ENCODE data around the gene TOPBP1. TPM values are rescaled to one million over a fixed set of nuclear protein-coding genes. Genes with fewer than 3 reads are reported as not detected.

Gene TOPBP1
- total and polyA plus RNA-seq, 4 donors = 8.4 to 23.2 (median 17.3) TPM

DNA sequence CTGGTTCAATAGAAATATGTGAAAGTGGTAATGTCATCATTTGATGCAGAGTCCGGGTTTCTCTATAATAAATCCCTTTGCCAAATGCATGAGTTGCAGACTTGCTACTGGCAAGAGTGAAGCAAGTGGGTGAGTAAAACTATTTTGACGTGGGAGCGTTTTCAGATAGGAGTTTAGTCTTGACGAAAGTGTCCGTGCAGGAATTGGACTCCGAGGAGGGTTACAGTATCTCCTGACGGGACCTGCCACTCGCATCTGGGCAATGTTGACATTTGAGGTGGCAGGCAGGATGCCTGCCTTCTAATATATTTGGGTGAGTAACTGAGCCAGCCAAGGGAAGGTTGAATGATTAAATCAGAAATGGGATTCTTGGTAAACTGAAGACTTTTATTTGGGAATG, 72.2 kb downstream of the TOPBP1 start:
- DNase-seq = no peak
- 19 to 20% methylated on average over 8 of the region's 8 CpGs for WGBS, 2 donors
- Histone ChIP-seq H3K4me3 (ENCODE audit: low read length in 2 of 2) (no peak overlapping the region), H3K4me1 (ENCODE audit: control insufficient read depth in 1 of 2, insufficient read depth in 2 of 2, low read length in 2 of 2) (peaks cover 2% of the 10 kb centered on the region in 2 donors), H3K9me3 (ENCODE audit: control insufficient read depth, low read length) (no peaks in the 10 kb centered on the region), H3K36me3 (ENCODE audit: control insufficient read depth in 1 of 2, insufficient read depth in 2 of 2, low read length in 1 of 2) (peaks cover 5 to 6% of the 10 kb centered on the region in 2 donors), H3K27ac (ENCODE audit: low read depth in 1 of 2, low read length in 2 of 2) (no peak overlapping the region), H3K27me3 (ENCODE audit: control insufficient read depth in 1 of 2, insufficient read depth in 2 of 2, low read length in 1 of 2) (no peaks in the 10 kb centered on the region)
- no peak for ATAC-seq (ENCODE audit: low FRiP score)
- intact Hi-C loops (cut with DNase I) = no loop called here

DNA sequence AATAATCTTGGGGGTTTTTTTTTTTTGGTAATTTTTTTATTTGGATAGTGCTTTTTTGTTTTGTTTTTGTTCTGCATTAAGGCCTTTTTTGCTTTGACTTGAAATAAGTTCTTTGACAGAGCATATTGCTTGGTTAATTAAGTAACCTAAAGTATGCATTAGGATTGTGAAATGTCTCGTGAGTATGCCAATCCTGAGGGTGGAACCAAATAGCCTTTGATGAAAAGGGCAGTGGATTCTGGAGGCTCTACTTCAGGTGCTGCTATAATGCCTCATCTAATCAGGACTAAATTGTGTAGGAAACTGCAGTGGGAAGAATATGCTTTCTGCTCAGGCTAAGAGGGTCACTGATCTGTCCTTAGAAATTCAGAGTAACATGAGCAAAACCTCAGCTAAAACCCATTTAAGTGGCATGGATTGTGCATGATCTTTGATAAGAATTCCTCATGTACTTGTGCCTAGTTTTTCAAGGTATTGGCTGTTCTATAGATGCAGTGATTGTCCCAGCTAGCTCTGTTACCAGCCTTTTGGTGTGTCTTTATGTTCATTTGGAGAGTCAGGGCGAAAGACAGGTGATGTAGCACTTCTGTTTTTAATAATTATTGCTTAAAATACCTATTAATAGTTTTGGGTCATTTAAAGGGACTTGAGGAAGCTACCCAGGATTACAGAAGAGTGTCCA, 72.8 kb downstream of the TOPBP1 start:
- DNase-seq (no peak), ATAC-seq (ENCODE audit: low FRiP score) (no peak)
- no peaks in the 10 kb centered on the region for H3K27me3 ChIP-seq (ENCODE audit: control insufficient read depth in 1 of 2, insufficient read depth in 2 of 2, low read length in 1 of 2)
- intact Hi-C loops (cut with DNase I) = no loop called here
- H3K4me1 ChIP-seq (ENCODE audit: control insufficient read depth in 1 of 2, insufficient read depth in 2 of 2, low read length in 2 of 2) = peaks cover 2% of the 10 kb centered on the region in 2 donors
- WGBS, 2 donors = 56 to 72% methylated on average over 2 of the region's 2 CpGs
- H3K27ac ChIP-seq (ENCODE audit: low read depth in 1 of 2, low read length in 2 of 2) = peak overlapping the region in 1 of 2 donors; percentile 10
- no peaks in the 10 kb centered on the region for H3K9me3 ChIP-seq (ENCODE audit: control insufficient read depth, low read length)
- H3K36me3 ChIP-seq (ENCODE audit: control insufficient read depth in 1 of 2, insufficient read depth in 2 of 2, low read length in 1 of 2) = peaks cover 5 to 8% of the 10 kb centered on the region in 2 donors
- H3K4me3 ChIP-seq (ENCODE audit: low read length in 2 of 2) = no peak overlapping the region

DNA sequence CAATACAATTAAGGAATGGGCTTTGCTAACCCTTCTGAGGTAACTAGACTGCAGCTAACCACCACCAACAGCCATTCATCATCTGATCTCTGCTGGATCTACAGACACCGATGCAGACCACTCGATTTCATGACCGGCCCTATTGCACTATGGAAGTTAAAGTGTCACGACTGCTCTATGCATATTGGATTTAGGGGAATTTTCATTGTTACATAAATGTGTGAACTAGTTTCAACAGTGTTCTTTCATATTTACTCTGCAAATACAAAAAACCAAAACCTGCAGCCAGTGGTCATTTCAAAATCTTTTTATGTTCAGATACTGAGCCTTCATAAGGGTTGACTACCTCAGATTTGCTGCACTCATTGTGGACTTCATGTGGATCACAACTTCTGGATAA, 73.7 kb downstream of the TOPBP1 start:
- H3K4me3 ChIP-seq (ENCODE audit: low read length in 2 of 2) = no peak overlapping the region
- no peak overlapping the region for H3K27ac ChIP-seq (ENCODE audit: low read depth in 1 of 2, low read length in 2 of 2)
- intact Hi-C loops (cut with DNase I) = no loop called here
- peaks cover 7 to 10% of the 10 kb centered on the region in 2 donors for H3K36me3 ChIP-seq (ENCODE audit: control insufficient read depth in 1 of 2, insufficient read depth in 2 of 2, low read length in 1 of 2)
- peaks cover 2% of the 10 kb centered on the region in 2 donors for H3K4me1 ChIP-seq (ENCODE audit: control insufficient read depth in 1 of 2, insufficient read depth in 2 of 2, low read length in 2 of 2)
- H3K9me3 ChIP-seq (ENCODE audit: control insufficient read depth, low read length) = no peaks in the 10 kb centered on the region
- DNase-seq = no peak
- no peaks in the 10 kb centered on the region for H3K27me3 ChIP-seq (ENCODE audit: control insufficient read depth in 1 of 2, insufficient read depth in 2 of 2, low read length in 1 of 2)
- WGBS, 2 donors = 85 to 86% methylated on average over 4 of the region's 4 CpGs
- ATAC-seq (ENCODE audit: low FRiP score) = no peak

DNA sequence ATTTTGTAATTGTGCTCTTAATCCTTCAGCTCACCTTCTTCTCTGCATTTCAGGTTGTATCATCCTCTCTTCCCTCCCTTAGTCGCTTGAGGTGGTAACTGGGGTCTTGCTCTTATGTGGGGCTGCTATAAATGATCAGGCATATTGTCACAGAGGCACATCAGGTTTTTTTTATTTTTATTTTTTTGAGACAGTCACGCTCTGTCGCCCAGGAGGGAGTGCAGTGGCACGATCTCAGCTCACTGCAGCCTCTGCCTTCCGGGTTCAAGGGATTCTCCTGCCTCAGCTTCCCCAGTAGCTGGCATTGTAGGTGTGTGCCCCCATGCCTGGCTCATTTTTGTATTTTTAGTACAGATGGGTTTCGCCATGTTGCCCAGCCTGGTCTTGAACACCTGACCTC, 78.3 kb downstream of the TOPBP1 start:
- no peak overlapping the region for H3K27ac ChIP-seq (ENCODE audit: low read depth in 1 of 2, low read length in 2 of 2)
- H3K4me3 ChIP-seq (ENCODE audit: low read length in 2 of 2) = no peak overlapping the region
- WGBS, 2 donors = 90 to 92% methylated on average over 6 of the region's 6 CpGs
- no peaks in the 10 kb centered on the region for H3K9me3 ChIP-seq (ENCODE audit: control insufficient read depth, low read length)
- intact Hi-C loops (cut with DNase I) = no loop called here
- DNase-seq (no peak), ATAC-seq (ENCODE audit: low FRiP score) (no peak)
- no peaks in the 10 kb centered on the region for H3K4me1 ChIP-seq (ENCODE audit: control insufficient read depth in 1 of 2, insufficient read depth in 2 of 2, low read length in 2 of 2)
- H3K36me3 ChIP-seq (ENCODE audit: control insufficient read depth in 1 of 2, insufficient read depth in 2 of 2, low read length in 1 of 2) = peaks cover 8 to 9% of the 10 kb centered on the region in 2 donors
- no peaks in the 10 kb centered on the region for H3K27me3 ChIP-seq (ENCODE audit: control insufficient read depth in 1 of 2, insufficient read depth in 2 of 2, low read length in 1 of 2)

DNA sequence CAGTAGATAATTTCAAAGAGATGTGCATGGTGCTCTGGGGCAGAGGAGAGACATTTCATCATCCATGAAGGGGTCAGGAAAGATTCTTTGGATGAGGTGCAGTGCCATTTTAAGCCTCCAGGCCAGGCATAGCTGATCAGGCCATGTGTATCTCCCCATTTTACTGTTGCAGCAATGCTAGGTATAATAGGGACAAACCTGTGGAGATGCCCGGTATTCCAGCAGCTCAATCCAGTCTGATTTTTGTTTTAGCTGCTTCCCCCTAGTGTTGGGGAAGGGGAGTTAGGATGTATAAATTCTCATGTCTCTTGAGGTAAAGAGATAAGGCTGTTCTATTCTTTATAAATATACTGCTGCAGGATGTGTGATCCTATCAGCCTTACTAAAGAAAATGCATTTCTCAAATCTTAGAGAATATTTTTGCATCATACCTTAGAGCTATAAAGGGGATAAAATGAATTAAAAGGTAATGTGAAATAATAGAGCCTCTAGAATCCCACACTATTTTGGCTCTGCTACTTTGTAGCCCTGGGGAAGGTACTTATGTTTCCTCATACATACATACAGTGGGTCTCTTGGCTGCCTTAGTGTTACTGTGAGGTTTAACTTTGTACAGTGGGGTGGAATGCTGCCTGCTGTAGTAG, 83.1 kb downstream of the TOPBP1 start:
- Histone ChIP-seq H3K4me1 (ENCODE audit: control insufficient read depth in 1 of 2, insufficient read depth in 2 of 2, low read length in 2 of 2) (peaks cover 2 to 5% of the 10 kb centered on the region in 2 donors), H3K9me3 (ENCODE audit: control insufficient read depth, low read length) (no peaks in the 10 kb centered on the region), H3K4me3 (ENCODE audit: low read length in 2 of 2) (no peak overlapping the region), H3K27ac (ENCODE audit: low read depth in 1 of 2, low read length in 2 of 2) (no peak overlapping the region), H3K36me3 (ENCODE audit: control insufficient read depth in 1 of 2, insufficient read depth in 2 of 2, low read length in 1 of 2) (peaks cover 5% of the 10 kb centered on the region in 2 donors), H3K27me3 (ENCODE audit: control insufficient read depth in 1 of 2, insufficient read depth in 2 of 2, low read length in 1 of 2) (no peaks in the 10 kb centered on the region)
- DNase-seq = no peak
- intact Hi-C loops (cut with DNase I) = loop anchor here (5.0 to 10.0 kb wide), 3 partner anchors 91 to 854 kb away; partner anchors contain the start of gene NPHP3 (in 1 of the 2)
- ATAC-seq (ENCODE audit: low FRiP score) = no peak
- WGBS, 2 donors = 3 to 5% methylated on average over 1 of the region's 1 CpG

DNA sequence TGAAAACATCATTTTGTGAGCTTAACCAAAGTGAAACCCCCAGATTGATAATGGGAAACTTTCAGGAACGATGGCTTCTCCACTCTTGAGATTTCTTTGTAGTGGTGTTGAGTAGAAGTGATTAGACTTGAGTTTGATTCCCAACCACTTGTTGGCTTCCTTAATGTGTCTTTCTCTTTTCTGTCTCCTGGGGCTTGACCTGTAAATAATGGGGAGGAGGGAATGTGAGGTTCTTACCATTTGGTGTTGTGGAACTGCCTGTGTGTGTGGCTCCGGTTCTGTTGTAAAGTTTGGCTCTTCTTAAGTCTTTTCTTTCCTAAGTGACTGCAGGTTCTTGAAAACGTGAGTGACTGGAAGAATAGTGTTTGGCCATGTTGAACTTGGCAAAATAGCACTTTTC, 85.6 kb downstream of the TOPBP1 start:
- WGBS, 2 donors = 1 to 4% methylated on average over 3 of the region's 3 CpGs
- DNase-seq (no peak), ATAC-seq (ENCODE audit: low FRiP score) (no peak)
- Histone ChIP-seq H3K9me3 (ENCODE audit: control insufficient read depth, low read length) (no peaks in the 10 kb centered on the region), H3K27ac (ENCODE audit: low read depth in 1 of 2, low read length in 2 of 2) (no peak overlapping the region), H3K27me3 (ENCODE audit: control insufficient read depth in 1 of 2, insufficient read depth in 2 of 2, low read length in 1 of 2) (no peaks in the 10 kb centered on the region), H3K36me3 (ENCODE audit: control insufficient read depth in 1 of 2, insufficient read depth in 2 of 2, low read length in 1 of 2) (peaks cover 0 to 3% of the 10 kb centered on the region in 2 donors), H3K4me1 (ENCODE audit: control insufficient read depth in 1 of 2, insufficient read depth in 2 of 2, low read length in 2 of 2) (peaks cover 2 to 5% of the 10 kb centered on the region in 2 donors), H3K4me3 (ENCODE audit: low read length in 2 of 2) (peak overlapping the region; percentile 39 to 47)
- intact Hi-C loops (cut with DNase I) = loop anchor here (5.0 to 10.0 kb wide), 3 partner anchors 89 to 851 kb away; partner anchors contain the start of gene NPHP3 (in 1 of the 2)

DNA sequence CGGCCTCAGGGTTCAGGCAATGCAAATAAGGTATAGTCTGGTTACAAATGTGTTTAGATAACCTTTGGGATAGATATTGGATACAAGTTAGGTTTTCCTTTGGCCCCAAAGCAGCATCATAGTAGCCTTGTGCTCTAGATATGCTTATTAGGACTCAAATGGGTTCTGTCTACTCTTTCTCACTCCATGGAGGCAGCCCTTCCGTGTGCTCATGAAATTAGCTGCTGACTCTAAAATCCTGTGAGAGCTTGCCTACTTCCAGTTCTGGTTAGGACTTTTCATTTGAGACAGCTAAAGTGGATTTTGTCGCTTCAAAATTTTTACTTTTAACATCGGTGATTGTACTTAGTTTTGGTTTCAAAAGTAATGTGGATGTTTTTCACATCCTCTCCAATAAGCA, 86.7 kb downstream of the TOPBP1 start:
- Histone ChIP-seq H3K4me3 (ENCODE audit: low read length in 2 of 2) (peak overlapping the region; percentile 99 to 100), H3K27me3 (ENCODE audit: control insufficient read depth in 1 of 2, insufficient read depth in 2 of 2, low read length in 1 of 2) (no peaks in the 10 kb centered on the region), H3K9me3 (ENCODE audit: control insufficient read depth, low read length) (no peaks in the 10 kb centered on the region), H3K27ac (ENCODE audit: low read depth in 1 of 2, low read length in 2 of 2) (peak overlapping the region; percentile 60 to 100), H3K4me1 (ENCODE audit: control insufficient read depth in 1 of 2, insufficient read depth in 2 of 2, low read length in 2 of 2) (peaks cover 2 to 5% of the 10 kb centered on the region in 2 donors), H3K36me3 (ENCODE audit: control insufficient read depth in 1 of 2, insufficient read depth in 2 of 2, low read length in 1 of 2) (peaks cover 0 to 3% of the 10 kb centered on the region in 2 donors)
- intact Hi-C loops (cut with DNase I) = loop anchor here (5.0 to 10.0 kb wide), 3 partner anchors 88 to 850 kb away; partner anchors contain the start of gene NPHP3 (in 1 of the 2)
- 25 to 29% methylated on average over 4 of the region's 4 CpGs for WGBS, 2 donors
- DNase-seq (no peak), ATAC-seq (ENCODE audit: low FRiP score) (no peak)

DNA sequence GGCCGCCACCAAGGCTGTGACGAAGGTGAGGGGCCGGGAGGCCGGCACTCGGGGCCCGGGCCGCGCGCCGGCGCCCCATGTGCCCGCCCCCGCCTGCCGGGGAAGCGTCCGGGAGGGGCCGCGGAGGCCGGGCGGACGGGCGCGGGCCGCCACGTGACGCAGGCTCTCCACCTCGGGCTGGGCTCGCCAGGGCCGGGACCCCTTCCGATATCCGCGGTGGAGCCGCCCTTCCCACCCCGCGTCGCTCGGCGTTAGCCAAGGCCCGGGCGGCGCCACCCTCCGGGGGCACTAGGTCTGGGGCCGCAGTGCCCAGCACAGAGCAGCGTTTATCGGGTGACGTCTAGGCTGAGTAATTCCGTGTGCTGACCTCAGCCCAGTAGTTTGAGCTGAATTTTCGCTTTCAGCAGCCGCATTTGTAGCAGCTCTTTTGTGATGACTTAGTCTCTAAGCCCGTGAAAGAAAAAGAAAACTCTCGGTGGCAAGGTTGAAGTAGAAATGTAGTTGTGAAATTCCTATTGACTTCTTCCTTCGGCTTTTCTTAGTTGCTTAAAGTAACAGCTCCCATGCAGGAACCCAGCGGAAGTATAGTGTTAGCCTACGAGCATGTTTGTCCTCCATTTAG, 87.4 kb downstream of the TOPBP1 start:
- intact Hi-C loops (cut with DNase I) = loop anchor here in 1 of 2 donors (10.0 kb wide), 1 partner anchor 850 kb away; the partner anchor contains the start of gene NPHP3
- peak overlapping the region; percentile 99 to 100 for H3K27ac ChIP-seq (ENCODE audit: low read depth in 1 of 2, low read length in 2 of 2)
- no peaks in the 10 kb centered on the region for H3K27me3 ChIP-seq (ENCODE audit: control insufficient read depth in 1 of 2, insufficient read depth in 2 of 2, low read length in 1 of 2)
- no peaks in the 10 kb centered on the region for H3K36me3 ChIP-seq (ENCODE audit: control insufficient read depth in 1 of 2, insufficient read depth in 2 of 2, low read length in 1 of 2)
- no peaks in the 10 kb centered on the region for H3K9me3 ChIP-seq (ENCODE audit: control insufficient read depth, low read length)
- 0% methylated on average over 23 to 54 of the region's 54 CpGs for WGBS, 2 donors
- peak overlapping the region; percentile 99 to 100 for H3K4me3 ChIP-seq (ENCODE audit: low read length in 2 of 2)
- peaks cover 3 to 5% of the 10 kb centered on the region in 2 donors for H3K4me1 ChIP-seq (ENCODE audit: control insufficient read depth in 1 of 2, insufficient read depth in 2 of 2, low read length in 2 of 2)
- ATAC-seq (ENCODE audit: low FRiP score) = peak; percentile 62
- peak; percentile 83 to 93 for DNase-seq

Measured in aorta (tissue), 5 donors.